ENCODE measurements around the gene MLLT1.

DNA sequence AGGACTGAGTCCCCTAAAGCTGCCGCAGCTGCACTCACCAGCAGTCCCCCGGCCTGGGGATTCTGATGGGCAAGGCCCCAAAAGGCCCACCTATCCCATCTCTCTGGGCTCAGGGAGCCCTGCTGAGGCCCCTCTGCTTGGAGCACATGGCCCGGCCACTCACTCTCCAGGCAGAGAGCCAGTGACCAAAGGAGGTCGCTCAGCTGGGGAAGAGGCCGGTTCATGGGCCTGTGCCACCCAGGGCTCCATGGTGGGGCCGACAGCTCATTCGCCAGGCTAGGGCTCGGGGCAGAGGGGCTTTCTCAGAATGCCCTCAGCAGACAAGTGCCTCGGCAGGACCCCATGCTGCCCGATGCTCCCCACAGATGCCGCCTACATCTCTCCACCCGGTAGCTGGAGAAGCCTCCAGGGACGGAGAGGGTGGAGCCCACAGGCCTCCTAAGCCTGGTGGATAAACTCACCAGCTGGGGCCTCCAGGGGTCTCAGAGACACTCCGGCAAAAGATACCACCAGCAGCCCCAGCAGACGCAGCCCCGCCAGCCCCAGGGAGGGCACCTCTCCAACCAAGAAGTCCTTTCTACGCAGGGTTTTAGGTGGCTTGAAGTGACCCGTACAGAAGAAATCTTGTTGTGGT is 54.4 kb downstream of the MLLT1 start:
- no peak for TF ChIP-seq BHLHE40 (IDR thresholded peaks at IDR 0.05; ENCODE audit: borderline replicate concordance)
- TF ChIP-seq FOXM1 (IDR thresholded peaks at IDR 0.05; ENCODE audit: borderline replicate concordance) = no peak
- TF ChIP-seq SP1 (IDR thresholded peaks at IDR 0.05) = no peak
- TF ChIP-seq NFRKB (IDR thresholded peaks at IDR 0.05) = no peak
- no peak for TF ChIP-seq ELF4 (IDR thresholded peaks at IDR 0.05)
- TF ChIP-seq LEF1 (IDR thresholded peaks at IDR 0.05; ENCODE audit: borderline replicate concordance) = no peak
- no peak for TF ChIP-seq HDGF (IDR thresholded peaks at IDR 0.05; ENCODE audit: borderline replicate concordance)
- TF ChIP-seq FOXK2 (IDR thresholded peaks at IDR 0.05) = no peak
